GM12878 (cell line): ENCODE measurements around the gene TUBB1. TPM values are rescaled to one million over a fixed set of nuclear protein-coding genes. Genes with fewer than 3 reads are reported as not detected.

ENCODE experiments used
- ATAC-seq: fragments of 200-7000 bp; cut with Tn5 transposase; 3 replicates; pipeline ENCODE4 v1.9.1; 2020; ENCODE audit warnings: mild to moderate bottlenecking, moderate library complexity
- BruUV-seq: library from RNA; stranded (reverse); fragments of 400-500 nt; replicated peaks from 2 replicates; lab custom pipeline; 2021; lab: Mats Ljungman, UMichigan
- CTCF ChIA-PET: fragments of 300-600 bp; sonication (Branson Sonifier 250); formaldehyde crosslinking; extraction: SDS; loops from one replicate; lab custom pipeline; 2021; ENCODE audit warnings: inconsistent platforms; lab: Yijun Ruan, JAX
- POLR2A ChIA-PET: fragments of 350-600 bp; formaldehyde crosslinking; extraction: SDS; loops from one replicate; lab custom pipeline; 2021; ENCODE audit warnings: inconsistent platforms; lab: Charles Lee
- RAD21 ChIA-PET: fragments of 300-600 bp; sonication (Branson Sonifier 250); formaldehyde crosslinking; loops from one replicate; lab custom pipeline; 2023; ENCODE audit warnings: antibody characterized with exemption; ENCODE audit not compliant: unreplicated experiment; lab: Charles Lee
- SMC1A ChIA-PET: fragments of 300-600 bp; sonication (Branson Sonifier 250); formaldehyde crosslinking; loops from one replicate; lab custom pipeline; 2023; ENCODE audit not compliant: unreplicated experiment, uncharacterized antibody; lab: Charles Lee
- DNase-seq: peaks from one replicate; pipeline ENCODE4 v3.0.0-alpha.2; 2011; ENCODE audit warnings: low read depth, low spot score
- FAIRE-seq: peaks from 3 replicates; lab custom pipeline; 2011; peaks lifted over from hg19 to GRCh38; lab: Jason Lieb, UNC
- H2AFZ ChIP-seq: 2 replicates; pipeline ENCODE4 v1.6.0; 2011; ENCODE audit warnings: low read depth, low read length, control low read depth; ENCODE audit not compliant: control insufficient read depth
- H3K27ac ChIP-seq: 2 replicates; pipeline ENCODE4 v1.5.1; 2011; ENCODE audit warnings: control low read depth; ENCODE audit not compliant: control insufficient read depth, insufficient read depth
- H3K27me3 ChIP-seq, 2 experiments: replicated peaks in 1 of 2; 2 replicates each; pipeline versions ENCODE4 v1.6.0 to v1.6.1; 2011; ENCODE audit warnings: low read length in 1 of 2; ENCODE audit not compliant: control insufficient read depth in 2 of 2, insufficient read depth in 2 of 2
- H3K36me3 ChIP-seq, 2 experiments: 2 replicates each; pipeline ENCODE4 v1.5.1; 2011; ENCODE audit warnings: low read length in 1 of 2; ENCODE audit not compliant: control insufficient read depth in 2 of 2, insufficient read depth in 2 of 2
- H3K4me1 ChIP-seq: 2 replicates; pipeline ENCODE4 v1.6.1; 2011; ENCODE audit warnings: mild to moderate bottlenecking, low read length, moderate library complexity, mixed read lengths; ENCODE audit not compliant: control insufficient read depth, insufficient read depth
- H3K4me2 ChIP-seq: 2 replicates; pipeline ENCODE4 v1.6.0; 2011; ENCODE audit warnings: control low read depth; ENCODE audit not compliant: control insufficient read depth, insufficient read depth
- H3K4me3 ChIP-seq: fragments of 200-600 bp; sonication (generic); 2 replicates; pipeline ENCODE4 v1.5.1; 2016
- H3K79me2 ChIP-seq: 2 replicates; pipeline ENCODE4 v1.6.0; 2011; ENCODE audit warnings: low read length; ENCODE audit not compliant: control insufficient read depth, insufficient read depth
- H3K9ac ChIP-seq: 2 replicates; pipeline ENCODE4 v1.8.0; 2011; ENCODE audit warnings: low read length, control low read depth, mixed read lengths; ENCODE audit not compliant: control insufficient read depth, insufficient read depth
- H3K9me3 ChIP-seq: replicated peaks from 3 replicates; pipeline ENCODE4 v1.5.1; 2011; ENCODE audit warnings: mild to moderate bottlenecking, low read length; ENCODE audit not compliant: control insufficient read depth, insufficient read depth
- H4K20me1 ChIP-seq: 2 replicates; pipeline ENCODE4 v1.6.0; 2011; ENCODE audit not compliant: control insufficient read depth, insufficient read depth
- ASH2L ChIP-seq: fragments of 300-600, 200-600 bp; sonication (generic); IDR thresholded peaks from 2 replicates; pipeline ENCODE4 v1.6.1; 2017; ENCODE audit warnings: low read depth, mild to moderate bottlenecking, borderline replicate concordance
- CEBPB ChIP-seq, 2 experiments: fragments of 150-350 bp in 1 of 2; IDR thresholded peaks; 2 replicates each; pipeline ENCODE4 v1.6.1; 2012 to 2014; ENCODE audit warnings: low read depth in 2 of 2, low read length in 2 of 2, borderline replicate concordance in 1 of 2, inconsistent platforms in 1 of 2
- CHD1 ChIP-seq: IDR thresholded peaks from 2 replicates; pipeline ENCODE4 v1.6.1; 2012; ENCODE audit warnings: low read depth, low read length, improper control_type of control experiment
- ELK1 ChIP-seq: IDR thresholded peaks from 2 replicates; pipeline ENCODE4 v1.6.1; 2012; ENCODE audit warnings: low read depth, low read length, improper control_type of control experiment
- HDAC6 ChIP-seq: fragments of 200-600 bp; sonication (generic); IDR thresholded peaks from one replicate; pipeline ENCODE4 v1.8.0; 2017; ENCODE audit warnings: antibody characterized with exemption; ENCODE audit not compliant: unreplicated experiment
- MXI1 ChIP-seq: fragments of 150-350 bp; IDR thresholded peaks from 2 replicates; pipeline ENCODE4 v1.6.1; 2011; ENCODE audit warnings: low read depth, mild to moderate bottlenecking, inconsistent platforms, low read length, improper control_type of control experiment
- PBX3 ChIP-seq: IDR thresholded peaks from 2 replicates; pipeline ENCODE4 v1.6.1; 2011; ENCODE audit warnings: mild to moderate bottlenecking, low read depth, low read length, moderate library complexity; ENCODE audit not compliant: insufficient replicate concordance
- POLR2A ChIP-seq: IDR thresholded peaks from 2 replicates; pipeline ENCODE4 v1.6.1; 2011; ENCODE audit warnings: low read depth, mild to moderate bottlenecking, low read length
- POLR2AphosphoS5 ChIP-seq: IDR thresholded peaks from 2 replicates; pipeline ENCODE4 v1.6.1; 2011; ENCODE audit warnings: mild to moderate bottlenecking, low read length, inconsistent platforms
- RAD51 ChIP-seq: fragments of 450-650 bp; IDR thresholded peaks from 2 replicates; pipeline ENCODE4 v1.6.1; 2016; ENCODE audit warnings: moderate library complexity, mild to moderate bottlenecking, inconsistent platforms
- RBBP5 ChIP-seq: fragments of 200-600 bp; sonication (generic); conservative IDR thresholded peaks from 2 replicates; pipeline ENCODE4 v1.6.1; 2016
- SMARCA5 ChIP-seq: fragments of 450-650 bp; IDR thresholded peaks from 2 replicates; pipeline ENCODE4 v1.6.1; 2017; ENCODE audit warnings: mild to moderate bottlenecking
- SPI1 ChIP-seq: IDR thresholded peaks from 2 replicates; pipeline ENCODE4 v1.6.1; 2011; ENCODE audit warnings: low read depth, mild to moderate bottlenecking, low read length, moderate library complexity, borderline replicate concordance; ENCODE audit not compliant: insufficient read depth
- TARDBP ChIP-seq: IDR thresholded peaks from 2 replicates; pipeline ENCODE4 v1.6.1; 2016; ENCODE audit warnings: borderline replicate concordance
- TCF3 ChIP-seq: IDR thresholded peaks from 2 replicates; pipeline ENCODE4 v1.6.1; 2012; ENCODE audit warnings: low read depth, mild to moderate bottlenecking, low read length, borderline replicate concordance; ENCODE audit not compliant: insufficient read depth
- ZNF687 ChIP-seq: fragments of 450-650 bp; IDR thresholded peaks from 2 replicates; pipeline ENCODE4 v1.6.1; 2017; ENCODE audit warnings: mild to moderate bottlenecking, moderate library complexity
- WGBS: methylation state at CpG from one replicate; pipeline ENCODE4 v1.1.6; 2016; ENCODE audit warnings: low lambda C conversion rate; ENCODE audit not compliant: insufficient replicate concordance, insufficient coverage; ENCODE audit errors: missing lambda C conversion rate; 5-methylcytosine and 5-hydroxymethylcytosine counted together
- in situ Hi-C: fragments of 300-500 bp; cut with MboI; formaldehyde crosslinking; loops from 9 replicates; pipeline ENCODE4 v1.14.3; 2018; ENCODE audit warnings: mixed read lengths
- intact Hi-C: fragments of 100-400 bp; cut with micrococcal nuclease; formaldehyde crosslinking; loops from one replicate; pipeline ENCODE4 v1.14.2; 2022; ENCODE audit not compliant: unreplicated experiment
- polyA plus RNA-seq, 11 experiments: library from polyadenylated mRNA; depleted of rRNA in 4 of 11; unstranded in 6 of 11; stranded (reverse) in 5 of 11; fragments of >200 nt; fragmentation: Nextera tagmentation in 4 of 11; fragmentation: Illumina TruSeq in 1 of 11; extraction: Ambion mirVana in 4 of 11; extraction: Trizol in 1 of 11; gene quantifications; 1 replicate in 1 of 11; 2 replicates in 10 of 11; pipeline versions ENCODE4 v1.2.1 to v1.2.3, GENCODE V29; 2011 to 2016; ENCODE audit warnings: inconsistent platforms in 2 of 11, missing spikeins in 2 of 11, low read depth in 1 of 11
- total RNA-seq, 4 experiments: library from RNA; depleted of rRNA in 3 of 4; stranded (reverse); fragments of >200 nt in 3 of 4; fragmentation: Illumina TruSeq in 1 of 4; extraction: Trizol in 1 of 4; gene quantifications; 2 replicates each; pipeline versions ENCODE4 v1.2.1 to v1.2.3, GENCODE V29; 2013 to 2021

The TUBB1 gene
- total and polyA plus RNA-seq, 10 of the 15 experiments (the other 5 are each of a cell fraction or from before 2014, with no cell fraction given), result 0.02 to 0.20 (median 0.06) TPM; not detected in 3

- 97% methylated on average over 11 of the region's 11 CpGs for WGBS
- Histone ChIP-seq H3K27ac (no peak overlapping the region), H3K79me2 (peaks cover 18% of the 10 kb centered on the region), H3K9me3 (no peaks in the 10 kb centered on the region), H4K20me1 (peaks cover 5% of the 10 kb centered on the region), H3K4me1 (peaks cover 22% of the 10 kb centered on the region), H3K36me3 (peaks cover 43 to 56% of the 10 kb centered on the region in 2 experiments), H3K4me2 (no peak overlapping the region), H3K4me3 (no peak overlapping the region), H3K9ac (no peak overlapping the region), H2AFZ (no peak overlapping the region), H3K27me3 (no peaks in the 10 kb centered on the region)
- in situ Hi-C loops, result no loop called here
- ChIA-PET SMC1A (no interaction called here), POLR2A (interaction anchor here (0.6 to 1.2 kb wide), 2 partner anchors 8 to 100 kb away, joined by 4 to 6 read pairs; no protein-coding TSS in a partner anchor), RAD21 (no interaction called here), CTCF (no interaction called here)
- FAIRE-seq (no peak), ATAC-seq (no peak), DNase-seq (no peak)
- intact Hi-C loops, result no loop called here
- no TSS peak for BruUV-seq
- peak; percentile 17 for TF ChIP-seq PBX3
- TF ChIP-seq TARDBP, result no peak
- peak; percentile 49; the same call in 1 of the 2 replicates for TF ChIP-seq POLR2A
- TF ChIP-seq ASH2L, result no peak
- no peak for TF ChIP-seq TCF3
- TF ChIP-seq ELK1, result no peak
- TF ChIP-seq RAD51, result no peak
- TF ChIP-seq RBBP5, result no peak
- no peak for TF ChIP-seq CEBPB (IDR thresholded peaks at IDR 0.05; ENCODE audit: borderline replicate concordance in 1 of 2, low read depth in 2 of 2, low read length in 2 of 2)
- no peak for TF ChIP-seq ZNF687
- TF ChIP-seq POLR2AphosphoS5, result peak; percentile 24; the same call in 1 of the 2 replicates
- no peak for TF ChIP-seq SMARCA5
- TF ChIP-seq CHD1, result no peak
- no peak for TF ChIP-seq MXI1
- no peak for TF ChIP-seq HDAC6
- no peak for TF ChIP-seq SPI1
These were observed 20.6 kb upstream of the TUBB1 start for GRCh38 chr20:58998656-58999055.
